Measurements from ENCODE around the gene FRMD8.

DNA sequence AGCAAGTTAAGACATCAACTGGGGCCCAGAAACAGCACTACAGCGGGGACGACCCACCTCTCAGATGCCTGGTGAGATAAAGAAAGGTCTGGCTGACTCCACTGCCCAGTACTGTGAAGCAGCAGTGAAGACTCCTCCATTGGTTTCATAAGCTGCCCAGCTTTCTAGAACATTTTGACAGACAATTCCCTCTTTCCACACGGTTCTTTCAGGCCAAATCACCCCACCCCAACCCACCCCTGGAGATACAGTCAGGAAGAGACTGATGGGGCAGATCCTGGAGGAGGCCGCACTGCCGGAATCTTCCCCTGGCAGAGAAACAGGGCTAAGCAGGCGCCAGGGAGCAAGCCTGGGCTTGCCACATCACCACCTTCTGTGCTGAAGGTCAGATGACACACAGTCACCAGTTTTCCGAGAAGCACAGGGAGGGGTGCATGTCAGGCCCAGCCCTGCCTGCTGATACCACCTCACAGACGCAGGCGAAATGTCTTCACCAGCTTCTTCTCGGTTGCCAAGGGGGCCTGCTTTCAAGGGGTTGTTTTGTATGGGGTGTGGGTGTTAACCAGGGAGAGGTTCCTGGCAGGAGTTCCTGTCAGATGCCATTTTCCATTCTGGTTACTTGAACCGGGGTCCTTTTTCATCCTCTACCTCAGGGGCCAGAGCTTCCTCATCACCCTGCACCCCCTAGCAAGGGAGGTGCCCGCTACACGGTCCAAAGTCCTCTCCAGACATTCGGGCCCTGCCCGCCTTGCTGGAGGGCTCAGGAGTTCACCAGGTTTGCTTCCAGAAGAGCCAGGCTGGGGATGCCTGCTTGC is 34.7 kb downstream of the FRMD8 start:
- TF ChIP-seq TAF1 (IDR thresholded peaks at IDR 0.05; ENCODE audit: borderline replicate concordance, low read depth, low read length) (peak; percentile 40; the same call in 1 of the 2 replicates), POLR2A (IDR thresholded peaks at IDR 0.05; ENCODE audit: low read depth, low read length) (peak; percentile 92), POLR2AphosphoS5 (IDR thresholded peaks at IDR 0.05; ENCODE audit: low read depth, low read length) (peak; percentile 97)
